ENCODE data around the gene FUT2.

FUT2 gene

GRCh38 chr19:48741129-48741999 is 45.6 kb downstream of the FUT2 start:
- H3K27me3 Mint-ChIP-seq, result peaks cover 31% of the 10 kb centered on the region
- no peak overlapping the region for H3K27ac Mint-ChIP-seq
- no peaks in the 10 kb centered on the region for H3K36me3 Mint-ChIP-seq (ENCODE audit: low read depth)
- peak; percentile 67 for DNase-seq
- H3K4me1 Mint-ChIP-seq (ENCODE audit: low read depth), result peaks cover 16% of the 10 kb centered on the region
- H3K4me3 Mint-ChIP-seq, result no peak overlapping the region
- no peaks in the 10 kb centered on the region for H3K9me3 Mint-ChIP-seq

- H3K27ac Mint-ChIP-seq, result no peak overlapping the region
- H3K9me3 Mint-ChIP-seq, result no peaks in the 10 kb centered on the region
- no peak for DNase-seq
- peaks cover 34% of the 10 kb centered on the region for H3K27me3 Mint-ChIP-seq
- no peaks in the 10 kb centered on the region for H3K36me3 Mint-ChIP-seq (ENCODE audit: low read depth)
- H3K4me1 Mint-ChIP-seq (ENCODE audit: low read depth), result peaks cover 16% of the 10 kb centered on the region
- H3K4me3 Mint-ChIP-seq, result no peak overlapping the region
These were observed 46.3 kb downstream of the FUT2 start for GRCh38 chr19:48742096-48742495.

GRCh38 chr19:48745208-48745995 is 49.6 kb downstream of the FUT2 start:
- no peak for DNase-seq
- Mint-ChIP-seq H3K36me3 (ENCODE audit: low read depth) (no peaks in the 10 kb centered on the region), H3K9me3 (no peaks in the 10 kb centered on the region), H3K27me3 (peaks cover 27% of the 10 kb centered on the region), H3K4me1 (ENCODE audit: low read depth) (peaks cover 11% of the 10 kb centered on the region), H3K4me3 (no peak overlapping the region), H3K27ac (no peak overlapping the region)

GRCh38 chr19:48746110-48746509 is 50.3 kb downstream of the FUT2 start:
- Mint-ChIP-seq H3K4me3 (no peak overlapping the region), H3K27me3 (peaks cover 24% of the 10 kb centered on the region), H3K36me3 (ENCODE audit: low read depth) (no peaks in the 10 kb centered on the region), H3K4me1 (ENCODE audit: low read depth) (peaks cover 11% of the 10 kb centered on the region), H3K9me3 (no peaks in the 10 kb centered on the region), H3K27ac (no peak overlapping the region)
- DNase-seq, result no peak

- Mint-ChIP-seq H3K36me3 (ENCODE audit: low read depth) (no peaks in the 10 kb centered on the region), H3K27me3 (peaks cover 25% of the 10 kb centered on the region), H3K9me3 (no peaks in the 10 kb centered on the region), H3K27ac (peak within 1 kb of the TSS; percentile 69), H3K4me1 (ENCODE audit: low read depth) (peaks cover 8% of the 10 kb centered on the region), H3K4me3 (peak within 1 kb of the TSS; percentile 38)
- DNase-seq, result peak; percentile 62
These were observed 51.2 kb downstream of the FUT2 start, which contains the start of gene IZUMO1 for GRCh38 chr19:48746738-48747575. TSS of gene IZUMO1 (minus strand) at chr19:48746909. CDS start at chr19:48745859, 1,050 bp downstream.

- no peaks in the 10 kb centered on the region for H3K9me3 Mint-ChIP-seq
- DNase-seq, result no peak
- no peak overlapping the region for H3K4me3 Mint-ChIP-seq
- H3K36me3 Mint-ChIP-seq (ENCODE audit: low read depth), result no peaks in the 10 kb centered on the region
- peaks cover 40% of the 10 kb centered on the region for H3K27me3 Mint-ChIP-seq
- H3K4me1 Mint-ChIP-seq (ENCODE audit: low read depth), result peaks cover 21% of the 10 kb centered on the region
- H3K27ac Mint-ChIP-seq, result no peak overlapping the region
These were observed 53.9 kb downstream of the FUT2 start for GRCh38 chr19:48749571-48750198.

GRCh38 chr19:48750351-48750750 is 54.6 kb downstream of the FUT2 start:
- H3K36me3 Mint-ChIP-seq (ENCODE audit: low read depth), result no peaks in the 10 kb centered on the region
- no peak overlapping the region for H3K4me3 Mint-ChIP-seq
- H3K27ac Mint-ChIP-seq, result no peak overlapping the region
- peaks cover 21% of the 10 kb centered on the region for H3K4me1 Mint-ChIP-seq (ENCODE audit: low read depth)
- no peak for DNase-seq
- no peaks in the 10 kb centered on the region for H3K9me3 Mint-ChIP-seq
- H3K27me3 Mint-ChIP-seq, result peaks cover 41% of the 10 kb centered on the region

GRCh38 chr19:48750771-48751504 is 55.2 kb downstream of the FUT2 start:
- Mint-ChIP-seq H3K4me3 (no peak overlapping the region), H3K27ac (no peak overlapping the region), H3K9me3 (no peaks in the 10 kb centered on the region), H3K4me1 (ENCODE audit: low read depth) (peaks cover 18% of the 10 kb centered on the region), H3K27me3 (peaks cover 36% of the 10 kb centered on the region), H3K36me3 (ENCODE audit: low read depth) (no peaks in the 10 kb centered on the region)
- no peak for DNase-seq

- DNase-seq, result no peak
- H3K4me1 Mint-ChIP-seq (ENCODE audit: low read depth), result peaks cover 15% of the 10 kb centered on the region
- peaks cover 31% of the 10 kb centered on the region for H3K27me3 Mint-ChIP-seq
- peak overlapping the region; percentile 26 for H3K27ac Mint-ChIP-seq
- no peaks in the 10 kb centered on the region for H3K9me3 Mint-ChIP-seq
- H3K36me3 Mint-ChIP-seq (ENCODE audit: low read depth), result no peaks in the 10 kb centered on the region
- peak overlapping the region; percentile 64 for H3K4me3 Mint-ChIP-seq
These were observed 56.2 kb downstream of the FUT2 start for GRCh38 chr19:48751845-48752495.

- H3K4me1 Mint-ChIP-seq (ENCODE audit: low read depth), result peaks cover 13% of the 10 kb centered on the region
- peaks cover 31% of the 10 kb centered on the region for H3K27me3 Mint-ChIP-seq
- H3K9me3 Mint-ChIP-seq, result no peaks in the 10 kb centered on the region
- no peaks in the 10 kb centered on the region for H3K36me3 Mint-ChIP-seq (ENCODE audit: low read depth)
- H3K4me3 Mint-ChIP-seq, result peak within 1 kb of the TSS; percentile 64
- DNase-seq, result peak; percentile 60
- peak within 1 kb of the TSS; percentile 26 for H3K27ac Mint-ChIP-seq
These were observed 57.0 kb downstream of the FUT2 start, which contains the start of gene FUT1 for GRCh38 chr19:48752496-48753365. TSS of gene FUT1 (minus strand) at chr19:48752641. CDS start at chr19:48751281, 1,360 bp downstream.

- Mint-ChIP-seq H3K4me1 (ENCODE audit: low read depth) (peaks cover 13% of the 10 kb centered on the region), H3K27ac (no peak within 1 kb of the TSS), H3K36me3 (ENCODE audit: low read depth) (no peaks in the 10 kb centered on the region), H3K4me3 (no peak within 1 kb of the TSS), H3K27me3 (peaks cover 31% of the 10 kb centered on the region), H3K9me3 (no peaks in the 10 kb centered on the region)
- DNase-seq, result no peak
These were observed 59.4 kb downstream of the FUT2 start, which contains the start of gene FGF21 for GRCh38 chr19:48755084-48755641. TSS of gene FGF21 (plus strand) at chr19:48755524. CDS start at chr19:48756237, 713 bp downstream.
